SK-N-SH (cell line): ENCODE measurements around the gene COL26A1. TPM values are rescaled to one million over a fixed set of nuclear protein-coding genes. Genes with fewer than 3 reads are reported as not detected.
A peak's percentile ranks its signal among the peaks of the same experiment; 100 is the strongest.

Experiments used
- CTCF ChIA-PET: fragments of 300-600, 350-600 bp; formaldehyde crosslinking; extraction: SDS; loops from one replicate; lab custom pipeline; 2021; lab: Yijun Ruan, JAX
- POLR2A ChIA-PET: fragments of 350-600 bp; sonication (Branson Sonifier 250); formaldehyde crosslinking; extraction: SDS; loops from one replicate; lab custom pipeline; 2020; ENCODE audit warnings: antibody characterized with exemption, inconsistent platforms; lab: Yijun Ruan, JAX
- DNase-seq: peaks from one replicate; pipeline ENCODE4 v3.0.0; 2012
- H2AFZ ChIP-seq: fragments of 200-600 bp; sonication (generic); 2 replicates; pipeline ENCODE4 v1.8.1; 2016; ENCODE audit warnings: antibody characterized with exemption, mild to moderate bottlenecking, low read depth
- H3F3A ChIP-seq: fragments of 200-600 bp; sonication (generic); replicated peaks from 2 replicates; pipeline ENCODE3; 2016; ENCODE audit warnings: antibody characterized with exemption, mild to moderate bottlenecking; ENCODE audit not compliant: insufficient read depth
- H3K27ac ChIP-seq, 2 experiments: fragments of 200-500 bp in 1 of 2; fragments of 200-600 bp in 1 of 2; sonication (Bioruptor generic) in 1 of 2; sonication (generic), shearing (Covaris generic) in 1 of 2; 2 replicates each; pipeline versions ENCODE4 v1.5.1 to v1.6.1; 2014 to 2016; ENCODE audit warnings: low read depth in 2 of 2, inconsistent platforms in 1 of 2, low read length in 1 of 2, mild to moderate bottlenecking in 1 of 2, mixed read lengths in 1 of 2
- H3K27me3 ChIP-seq: fragments of 200-600 bp; sonication (generic), shearing (Covaris generic); 2 replicates; pipeline ENCODE4 v1.6.1; 2016; ENCODE audit warnings: mixed run types; ENCODE audit not compliant: insufficient read depth
- H3K36me3 ChIP-seq, 2 experiments: fragments of 200-500 bp in 1 of 2; fragments of 200-600 bp in 1 of 2; sonication (Bioruptor generic) in 1 of 2; sonication (generic) in 1 of 2; replicated peaks in 1 of 2; 2 replicates each; pipeline versions ENCODE3 to v1.5.1; 2014 to 2016; ENCODE audit warnings: low read length in 1 of 2, mild to moderate bottlenecking in 1 of 2; ENCODE audit not compliant: insufficient read depth in 2 of 2, control insufficient read depth in 1 of 2
- H3K4me1 ChIP-seq, 2 experiments: fragments of 200-500 bp in 1 of 2; fragments of 200-600 bp in 1 of 2; sonication (Bioruptor generic) in 1 of 2; sonication (generic), shearing (Covaris generic) in 1 of 2; 2 replicates each; pipeline versions ENCODE4 v1.5.1 to v1.6.1; 2014 to 2016; ENCODE audit warnings: low read depth in 1 of 2, low read length in 1 of 2, mixed run types in 1 of 2; ENCODE audit not compliant: insufficient read depth in 2 of 2, control insufficient read depth in 1 of 2
- H3K4me2 ChIP-seq: fragments of 200-600 bp; sonication (generic), shearing (Covaris generic); 2 replicates; pipeline ENCODE4 v1.6.1; 2017; ENCODE audit warnings: mixed run types
- H3K4me3 ChIP-seq, 2 experiments: fragments of 200-500 bp in 1 of 2; fragments of 200-600 bp in 1 of 2; sonication (Bioruptor generic) in 1 of 2; sonication (generic), shearing (Covaris generic) in 1 of 2; 2 replicates each; pipeline versions ENCODE4 v1.5.1 to v1.8.1; 2014 to 2016; ENCODE audit warnings: low read depth in 2 of 2, inconsistent platforms in 1 of 2, low read length in 1 of 2, mild to moderate bottlenecking in 1 of 2, mixed read lengths in 1 of 2, moderate library complexity in 1 of 2
- H3K79me2 ChIP-seq: fragments of 200-600 bp; sonication (generic); 2 replicates; pipeline ENCODE4 v1.8.1; 2017; ENCODE audit warnings: mild to moderate bottlenecking; ENCODE audit not compliant: insufficient read depth
- H3K9ac ChIP-seq: fragments of 200-600 bp; sonication (generic); 2 replicates; pipeline ENCODE4 v1.6.1; 2017; ENCODE audit warnings: mixed run types
- H3K9me2 ChIP-seq: fragments of 200-600 bp; sonication (generic); 2 replicates; pipeline ENCODE4 v1.6.1; 2017; ENCODE audit warnings: mixed run types
- H3K9me3 ChIP-seq: fragments of 200-600 bp; sonication (generic); 2 replicates; pipeline ENCODE4 v1.6.1; 2017; ENCODE audit warnings: mixed run types, mild to moderate bottlenecking, moderate library complexity
- H4K20me1 ChIP-seq: fragments of 200-600 bp; sonication (generic); 2 replicates; pipeline ENCODE4 v1.6.1; 2017; ENCODE audit warnings: mild to moderate bottlenecking, mixed run types; ENCODE audit not compliant: insufficient read depth
- CHD2 ChIP-seq: fragments of 150-350 bp; IDR thresholded peaks from 2 replicates; pipeline ENCODE4 v1.6.1; 2018; ENCODE audit warnings: low read length; ENCODE audit not compliant: partially characterized antibody
- CTCF ChIP-seq: fragments of 200-600 bp; sonication (generic); IDR thresholded peaks from 2 replicates; pipeline ENCODE4 v1.6.1; 2017; ENCODE audit warnings: antibody characterized with exemption, mild to moderate bottlenecking, moderate library complexity
- EP300 ChIP-seq, 2 experiments: IDR thresholded peaks; 2 replicates each; pipeline versions ENCODE4 v1.4.0 to v1.6.1; 2012; ENCODE audit warnings: borderline replicate concordance in 1 of 2, low read depth in 1 of 2, low read length in 1 of 2
- FOSL2 ChIP-seq: IDR thresholded peaks from 2 replicates; pipeline ENCODE4 v1.4.0; 2012; ENCODE audit warnings: low read depth, mild to moderate bottlenecking, moderate library complexity, borderline replicate concordance
- GABPA ChIP-seq: IDR thresholded peaks from 2 replicates; pipeline ENCODE4 v1.4.0; 2012; ENCODE audit warnings: low read depth, mild to moderate bottlenecking
- MAX ChIP-seq: IDR thresholded peaks from 2 replicates; pipeline ENCODE4 v1.4.0; 2012; ENCODE audit warnings: low read depth
- NFIC ChIP-seq: IDR thresholded peaks from 2 replicates; pipeline ENCODE4 v1.4.0; 2012; ENCODE audit warnings: borderline replicate concordance
- REST ChIP-seq: IDR thresholded peaks from 2 replicates; pipeline ENCODE4 v1.6.1; 2012; ENCODE audit warnings: mild to moderate bottlenecking, low read depth, low read length, moderate library complexity
- RXRA ChIP-seq: IDR thresholded peaks from 2 replicates; pipeline ENCODE4 v1.4.0; 2012; ENCODE audit warnings: low read depth, mild to moderate bottlenecking, borderline replicate concordance
- TAF1 ChIP-seq: IDR thresholded peaks from 2 replicates; pipeline ENCODE4 v1.6.1; 2012; ENCODE audit warnings: low read depth, mild to moderate bottlenecking, low read length, moderate library complexity, borderline replicate concordance
- TEAD4 ChIP-seq: IDR thresholded peaks from 2 replicates; pipeline ENCODE4 v1.4.0; 2012; ENCODE audit warnings: mild to moderate bottlenecking, borderline replicate concordance; ENCODE audit not compliant: insufficient read depth
- YY1 ChIP-seq: IDR thresholded peaks from 2 replicates; pipeline ENCODE4 v1.4.0; 2012; ENCODE audit warnings: low read depth, mild to moderate bottlenecking
- ZBTB33 ChIP-seq: IDR thresholded peaks from 2 replicates; pipeline ENCODE4 v1.4.0; 2012; ENCODE audit warnings: low read depth, borderline replicate concordance
- WGBS: methylation state at CpG from one replicate; pipeline ENCODE4 v1.1.6; 2017; ENCODE audit warnings: low lambda C conversion rate; 5-methylcytosine and 5-hydroxymethylcytosine counted together
- polyA plus RNA-seq, 3 experiments: library from polyadenylated mRNA; depleted of rRNA; stranded (reverse); fragments of >200 nt; gene quantifications; 2 replicates each; pipeline ENCODE4 v1.2.3, GENCODE V29; 2012

The COL26A1 gene
- polyA plus RNA-seq, 1 of the 3 experiments (the other 2 are of a cell fraction) = 0.05 TPM

- no peak for TF ChIP-seq REST
- TF ChIP-seq EP300 (IDR thresholded peaks at IDR 0.05; ENCODE audit: borderline replicate concordance in 1 of 2, low read depth in 1 of 2, low read length in 1 of 2) = no peak
- TF ChIP-seq RXRA = no peak
- TF ChIP-seq GABPA = no peak
- TF ChIP-seq TEAD4 = no peak
- TF ChIP-seq MAX = no peak
- no peak for TF ChIP-seq YY1
- TF ChIP-seq, all 33 proteins: peak for 0
Measured at GRCh38 chr7:101441890-101442289, 79.2 kb downstream of the COL26A1 start (continued).

- no peak overlapping the region for H3K27ac ChIP-seq
- no peaks in the 10 kb centered on the region for H3K79me2 ChIP-seq
- no peaks in the 10 kb centered on the region for H4K20me1 ChIP-seq
- 56% methylated on average over 15 of the region's 15 CpGs for WGBS
- no peak overlapping the region for H3K9ac ChIP-seq
- no peaks in the 10 kb centered on the region for H3K4me1 ChIP-seq
- CTCF ChIA-PET = interaction anchor here (1.1 to 6.9 kb wide), 3 partner anchors 78 to 160 kb away, joined by 3 to 81 read pairs (median 7); partner anchors contain the start of gene COL26A1
- no peak overlapping the region for H2AFZ ChIP-seq
- no peak overlapping the region for H3K4me2 ChIP-seq
- DNase-seq = peak; percentile 5
- H3K9me2 ChIP-seq = no peaks in the 10 kb centered on the region
- H3K27me3 ChIP-seq = no peaks in the 10 kb centered on the region
- no peak overlapping the region for H3K4me3 ChIP-seq
- no peaks in the 10 kb centered on the region for H3K9me3 ChIP-seq
- no peaks in the 10 kb centered on the region for H3K36me3 ChIP-seq
- H3F3A ChIP-seq = no peaks in the 10 kb centered on the region
- TF ChIP-seq FOSL2 (no peak), CHD2 (no peak), YY1 (no peak), ZBTB33 (no peak), EP300 (IDR thresholded peaks at IDR 0.05; ENCODE audit: borderline replicate concordance in 1 of 2, low read depth in 1 of 2, low read length in 1 of 2) (no peak), NFIC (no peak), TAF1 (no peak), CTCF (no peak)
- TF ChIP-seq, all 33 proteins: peak for 0
- POLR2A ChIA-PET = interaction anchor here (0.6 kb wide), 1 partner anchor 40 kb away, joined by 4 read pairs; no protein-coding TSS in a partner anchor
Measured at GRCh38 chr7:101442426-101443070, 79.9 kb downstream of the COL26A1 start.
